ENCODE results near the gene BCL2L15. TPM values are rescaled to one million over a fixed set of nuclear protein-coding genes. Genes with fewer than 3 reads are reported as not detected.
A peak's percentile ranks its signal among the peaks of the same experiment; 100 is the strongest.

Gene BCL2L15
- total RNA-seq, 1 experiment from 2014 or later: 2.3 TPM

GRCh38 chr1:113912594-113913311 is 25.4 kb upstream of the BCL2L15 start:
- no peak overlapping the region for H3K27ac Mint-ChIP-seq (ENCODE audit: low read depth, unreplicated experiment)
- intact Hi-C loops (cut with micrococcal nuclease): no loop called here

DNA sequence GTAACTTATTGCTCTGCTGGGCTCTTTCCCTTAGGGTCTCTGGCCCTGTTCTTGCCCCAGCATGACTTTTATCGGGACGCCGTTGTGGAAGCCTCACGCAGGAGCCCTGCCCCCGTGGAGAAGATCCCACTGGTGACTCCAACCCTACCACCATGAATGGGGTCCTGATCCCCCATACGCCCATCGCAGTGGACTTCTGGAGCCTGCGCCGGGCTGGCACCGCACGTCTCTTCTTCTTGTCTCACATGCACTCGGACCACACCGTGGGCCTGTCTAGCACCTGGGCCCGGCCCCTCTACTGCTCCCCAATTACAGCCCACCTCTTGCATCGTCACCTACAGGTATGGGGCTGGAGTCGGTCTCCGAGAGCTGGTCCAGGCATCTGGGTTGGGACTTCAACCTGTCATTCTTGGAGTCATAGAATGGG is 18.1 kb upstream of the BCL2L15 start:
- H3K27me3 Mint-ChIP-seq (ENCODE audit: insufficient read depth, unreplicated experiment): no peaks in the 10 kb centered on the region
- no peaks in the 10 kb centered on the region for H3K4me1 Mint-ChIP-seq (ENCODE audit: insufficient read depth, unreplicated experiment)
- no peaks in the 10 kb centered on the region for H3K9me3 Mint-ChIP-seq (ENCODE audit: unreplicated experiment)
- H3K27ac Mint-ChIP-seq (ENCODE audit: low read depth, unreplicated experiment): peak overlapping the region; percentile 94
- BruUV-seq (replicated peaks): TSS peak; percentile 55
- H3K36me3 Mint-ChIP-seq (ENCODE audit: insufficient read depth, unreplicated experiment): peaks cover 24% of the 10 kb centered on the region
- POLR2A ChIA-PET: interaction anchor here (0.5 to 9.1 kb wide), 11 partner anchors 9 to 147 kb away, joined by 3 to 228 read pairs (median 3); partner anchors contain the start of genes HIPK1, PHTF1 and RSBN1
- TF ChIP-seq CTCF (IDR thresholded peaks at IDR 0.05; ENCODE audit: unreplicated experiment): no peak
- intact Hi-C loops (cut with micrococcal nuclease): loop anchor here (1.0 to 10.0 kb wide), 6 partner anchors 24 to 765 kb away; partner anchors contain the start of genes HIPK1, PHTF1 and RSBN1
- peak overlapping the region; percentile 95 for H3K4me3 Mint-ChIP-seq (ENCODE audit: unreplicated experiment)
- peak; percentile 17 for DNase-seq (ENCODE audit: unreplicated experiment)
- CTCF ChIA-PET: interaction anchor here (0.5 to 3.5 kb wide), 8 partner anchors 11 to 564 kb away, joined by 3 to 48 read pairs (median 3); partner anchors contain the start of gene HIPK1

More at GRCh38 chr1:113912594-113913311, 25.4 kb upstream of the BCL2L15 start:
- H3K4me3 Mint-ChIP-seq (ENCODE audit: unreplicated experiment): no peak overlapping the region
- DNase-seq (ENCODE audit: unreplicated experiment): no peak
- no peaks in the 10 kb centered on the region for H3K27me3 Mint-ChIP-seq (ENCODE audit: insufficient read depth, unreplicated experiment)
- peaks cover 6% of the 10 kb centered on the region for H3K4me1 Mint-ChIP-seq (ENCODE audit: insufficient read depth, unreplicated experiment)
- H3K9me3 Mint-ChIP-seq (ENCODE audit: unreplicated experiment): no peaks in the 10 kb centered on the region
- TF ChIP-seq CTCF (IDR thresholded peaks at IDR 0.05; ENCODE audit: unreplicated experiment): no peak
- ChIA-PET POLR2A (interaction anchor here (0.6 to 1.3 kb wide), 4 partner anchors 16 to 323 kb away, joined by 3 to 12 read pairs (median 4); partner anchors contain the start of gene HIPK1), CTCF (interaction anchor here (1.0 to 1.2 kb wide), 3 partner anchors 12 to 78 kb away, joined by 3 to 5 read pairs (median 4); partner anchors contain the start of gene HIPK1)
- no TSS peak for BruUV-seq (replicated peaks)
- H3K36me3 Mint-ChIP-seq (ENCODE audit: insufficient read depth, unreplicated experiment): peaks cover 24% of the 10 kb centered on the region

DNA sequence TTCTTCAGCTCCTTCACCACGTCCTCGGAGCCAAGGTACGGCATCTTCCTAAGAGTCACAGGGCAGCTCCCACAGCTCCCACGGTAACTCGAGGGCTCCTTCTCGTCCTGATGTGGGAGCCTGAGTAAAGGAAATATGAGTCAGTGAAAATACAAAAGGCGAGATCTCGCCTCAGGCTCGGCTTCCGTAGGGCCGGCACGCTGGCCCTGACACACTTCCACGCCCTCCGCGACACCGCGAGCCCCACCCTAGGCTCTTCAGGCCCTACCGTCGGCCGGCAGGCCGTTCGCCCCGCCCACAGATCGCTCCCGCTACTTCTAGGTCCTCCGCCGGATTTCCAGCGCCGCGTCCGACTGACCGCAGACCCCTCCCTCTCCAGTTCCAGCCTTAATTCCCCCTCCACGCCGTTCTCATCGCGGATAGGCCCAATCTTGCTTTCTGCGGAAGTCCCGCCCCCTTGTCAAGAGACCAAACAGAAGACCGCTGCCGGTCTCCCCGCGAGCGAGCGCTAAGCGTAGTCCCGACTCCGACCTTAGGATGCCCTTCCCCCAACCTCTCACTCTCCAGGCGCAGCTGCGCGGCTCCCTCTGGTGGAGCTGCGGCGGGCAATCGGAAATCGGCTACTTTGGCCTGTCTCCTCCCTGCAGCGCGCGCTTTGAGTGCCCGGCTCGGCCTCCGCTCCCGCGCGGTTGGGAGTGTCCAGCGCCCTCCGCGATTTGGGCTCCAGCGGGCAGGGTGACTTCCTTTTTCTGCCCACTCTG is 17.5 kb upstream of the BCL2L15 start, which contains the start of the genes AP4B1 and DCLRE1B:
AP4B1 (minus strand) TSS at position 126 of the 761 bp plus-strand sequence; CDS start at position 44, 82 bp downstream.
DCLRE1B (plus strand) TSS at position 653 of the 761 bp plus-strand sequence. CDS start 261 bp downstream, outside the sequence.
- H3K27me3 Mint-ChIP-seq (ENCODE audit: insufficient read depth, unreplicated experiment): no peaks in the 10 kb centered on the region
- POLR2A ChIA-PET: interaction anchor here (0.5 to 9.1 kb wide), 21 partner anchors 9 to 831 kb away, joined by 3 to 228 read pairs (median 4); partner anchors contain the start of genes DENND2C, HIPK1, LRIG2 and MAGI3
- no TSS peak for BruUV-seq (replicated peaks)
- no peaks in the 10 kb centered on the region for H3K4me1 Mint-ChIP-seq (ENCODE audit: insufficient read depth, unreplicated experiment)
- intact Hi-C loops (cut with micrococcal nuclease): loop anchor here (1.0 to 10.0 kb wide), 6 partner anchors 24 to 764 kb away; partner anchors contain the start of genes HIPK1, PHTF1 and RSBN1
- CTCF ChIA-PET: interaction anchor here (0.6 to 3.5 kb wide), 16 partner anchors 9 to 152 kb away, joined by 3 to 48 read pairs (median 3); partner anchors contain the start of gene HIPK1
- H3K36me3 Mint-ChIP-seq (ENCODE audit: insufficient read depth, unreplicated experiment): peaks cover 24% of the 10 kb centered on the region
- H3K27ac Mint-ChIP-seq (ENCODE audit: low read depth, unreplicated experiment): peak within 1 kb of the TSS; percentile 94
- peak; percentile 99 for DNase-seq (ENCODE audit: unreplicated experiment)
- TF ChIP-seq CTCF (IDR thresholded peaks at IDR 0.05; ENCODE audit: unreplicated experiment): peak; percentile 49
- no peaks in the 10 kb centered on the region for H3K9me3 Mint-ChIP-seq (ENCODE audit: unreplicated experiment)
- H3K4me3 Mint-ChIP-seq (ENCODE audit: unreplicated experiment): peak within 1 kb of the TSS; percentile 95
